Activated CD8-positive, alpha-beta memory T cell treated with anti-CD3 and anti-CD28 coated beads, Interleukin-2, amount 50 U/mL, for 1 hour (primary cell): ENCODE results near the gene ELL.

Experiments used
- DNase-seq: peaks from one replicate; pipeline ENCODE4 v3.0.0-alpha.2; 2020; ENCODE audit errors: extremely low read depth

ELL gene

DNA sequence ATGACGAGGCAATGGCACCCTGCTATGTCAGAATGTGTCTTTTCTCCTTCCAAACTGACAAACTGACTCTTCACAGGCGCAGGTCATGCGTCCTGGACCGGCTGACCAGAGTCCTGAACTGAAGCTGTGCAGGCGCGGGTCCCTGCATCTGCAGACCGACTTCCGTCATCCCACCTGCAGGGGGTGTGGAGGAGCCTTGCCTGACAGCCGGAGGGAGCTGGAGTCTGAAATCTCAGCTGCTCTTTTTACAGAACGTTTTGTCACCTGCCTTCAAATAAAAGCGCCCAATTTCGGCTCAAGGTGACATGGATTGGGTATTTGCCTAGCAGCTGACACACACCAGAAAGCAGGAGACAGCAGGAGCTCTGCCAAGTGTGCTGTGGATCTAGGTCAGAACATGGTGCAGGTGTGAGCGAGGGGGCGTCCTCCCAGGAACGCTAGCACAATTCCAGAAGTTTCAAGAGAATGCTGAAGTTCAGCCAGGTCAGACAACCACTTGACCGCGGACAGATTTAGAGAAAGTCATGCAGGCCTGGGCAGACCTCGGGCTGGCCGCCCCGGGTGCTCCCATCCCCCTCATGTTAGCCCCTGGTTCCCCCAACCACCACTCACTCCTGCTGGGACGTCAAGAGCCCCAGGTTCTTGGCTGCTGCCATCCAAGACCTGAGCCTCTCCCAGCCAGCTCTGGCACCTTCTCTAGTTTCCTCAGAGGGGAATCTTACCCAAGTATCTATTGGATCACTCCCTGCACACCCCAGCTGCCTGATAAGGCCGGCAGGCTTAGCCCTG lies 32.8 kb downstream of the ELL start:
- no peak for DNase-seq

GRCh38 chr19:18488403-18488723 lies 33.5 kb downstream of the ELL start:
- no peak for DNase-seq

GRCh38 chr19:18487576-18488402 lies 34.1 kb downstream of the ELL start:
- no peak for DNase-seq

GRCh38 chr19:18486746-18487145 lies 35.1 kb downstream of the ELL start:
- no peak for DNase-seq

DNA sequence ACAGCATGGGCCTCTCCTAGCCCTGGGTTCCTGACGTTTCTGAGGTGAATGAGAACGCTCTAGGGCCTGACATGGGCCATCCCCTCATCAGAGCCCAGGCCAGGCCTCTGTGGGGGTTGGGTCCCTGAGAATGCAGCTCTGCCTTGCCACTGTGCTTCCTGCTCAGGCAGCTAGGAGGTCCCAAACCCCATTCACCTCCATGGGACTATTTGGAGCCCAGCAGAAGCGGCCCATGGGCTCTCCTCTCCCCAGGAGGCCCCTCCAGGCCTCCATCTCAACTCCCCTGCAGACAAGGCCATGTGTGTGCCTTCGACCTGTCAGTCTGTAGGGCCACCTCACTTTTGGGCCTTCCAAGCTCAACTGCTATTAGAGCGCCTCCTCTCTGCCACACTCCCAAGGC lies 36.9 kb downstream of the ELL start:
- DNase-seq, result no peak

DNA sequence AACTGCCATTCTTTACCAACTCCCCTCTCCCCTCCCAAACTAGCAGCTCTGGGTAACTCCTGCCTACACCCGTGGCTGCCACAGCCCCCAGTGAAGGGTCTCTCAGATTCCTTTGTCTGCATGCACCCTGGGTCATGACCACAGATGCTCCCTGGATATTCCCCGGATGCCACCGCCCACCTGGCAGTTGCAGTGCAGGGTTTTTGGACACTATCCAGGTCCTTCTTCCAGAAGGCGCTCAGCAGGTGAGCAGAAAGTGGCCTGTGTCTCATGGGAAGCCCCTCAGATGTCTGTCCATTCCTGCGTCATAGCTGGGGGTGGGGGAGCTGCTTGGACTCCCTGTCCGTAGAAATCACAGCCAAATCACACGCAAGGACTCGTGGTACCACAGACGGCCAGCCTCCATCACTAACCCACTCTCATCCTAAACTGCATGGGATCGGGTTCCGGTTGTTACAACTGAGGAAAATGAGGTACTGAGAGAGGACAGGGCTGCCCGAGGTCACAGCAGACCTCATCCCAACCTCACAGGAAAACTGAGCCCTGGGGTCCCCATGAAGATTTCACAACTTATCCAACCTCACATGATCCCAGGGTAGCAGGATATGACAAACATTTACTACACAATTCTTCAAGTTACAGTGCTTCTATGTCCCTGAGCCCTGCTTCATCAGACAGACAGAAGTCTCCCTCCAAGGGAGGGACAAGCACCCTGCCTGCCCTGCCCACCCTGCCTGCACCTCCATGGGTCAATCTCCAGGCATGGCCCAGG lies 38.6 kb downstream of the ELL start:
- DNase-seq, result no peak

GRCh38 chr19:18481505-18482222 lies 40.2 kb downstream of the ELL start:
- no peak for DNase-seq

- DNase-seq, result no peak
Measured at GRCh38 chr19:18480006-18480691, 41.7 kb downstream of the ELL start.

- DNase-seq, result no peak
Measured at GRCh38 chr19:18478545-18479311, 43.1 kb downstream of the ELL start.

GRCh38 chr19:18477974-18478373 lies 43.9 kb downstream of the ELL start:
- DNase-seq, result no peak

DNA sequence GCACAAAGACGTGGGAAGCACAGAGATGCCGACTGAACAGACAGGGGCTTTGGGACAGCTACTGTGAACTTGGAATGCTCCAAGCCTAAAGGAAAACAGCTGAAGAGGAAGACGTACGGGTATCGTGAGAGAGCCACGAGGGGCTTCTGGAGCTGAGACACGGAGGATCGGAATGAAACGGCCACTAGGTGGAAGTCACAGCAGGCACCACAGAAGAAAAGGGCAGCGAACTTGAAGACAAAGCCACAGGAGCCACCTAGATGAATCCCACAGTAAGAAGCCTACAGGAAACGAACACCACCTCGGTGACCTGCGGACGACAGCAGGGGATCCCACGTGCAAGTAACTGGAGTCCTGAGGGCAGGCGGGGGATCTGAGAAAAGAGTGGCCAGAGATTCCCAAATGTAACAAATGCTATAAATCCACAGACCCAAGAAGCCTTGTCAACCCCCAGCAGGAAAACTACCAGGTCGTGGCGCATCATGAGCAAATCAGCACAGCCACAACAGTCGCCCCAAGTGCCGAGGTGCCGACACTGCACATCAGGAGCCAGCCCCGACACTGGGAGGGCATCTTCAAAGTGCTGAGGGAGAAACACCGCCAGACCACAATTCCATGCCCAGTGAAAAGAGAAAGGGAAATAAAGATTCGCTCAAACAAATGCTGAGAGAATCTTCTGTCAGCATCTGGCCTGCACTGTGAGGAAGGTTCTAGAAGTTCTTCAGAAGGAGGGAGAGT lies 44.7 kb downstream of the ELL start:
- DNase-seq, result no peak

DNA sequence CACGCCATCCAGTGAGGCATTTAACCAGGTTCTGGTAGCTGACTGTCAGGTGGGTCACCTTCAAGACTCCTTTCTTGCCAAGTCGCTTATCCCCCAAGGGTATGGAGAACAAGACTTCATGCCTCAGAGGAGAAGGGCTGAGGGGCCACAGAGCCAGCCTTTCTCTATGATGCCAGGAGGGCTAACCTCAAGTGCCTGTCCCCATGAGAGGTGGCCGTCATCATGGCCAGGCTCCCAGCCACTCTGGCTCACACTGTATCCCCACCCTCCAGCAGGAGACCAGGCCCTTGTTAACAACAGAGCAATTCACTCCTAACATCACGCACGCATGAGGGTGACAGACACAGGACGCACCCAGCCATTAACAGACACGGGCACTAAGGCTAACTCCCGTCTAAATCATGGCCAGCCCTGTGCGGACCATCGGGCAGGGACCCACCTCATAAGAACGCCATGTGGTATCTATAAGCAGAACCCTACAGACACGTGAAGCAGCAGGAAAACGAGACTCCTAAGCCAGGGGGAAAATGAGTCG lies 45.3 kb downstream of the ELL start:
- no peak for DNase-seq

GRCh38 chr19:18475762-18476331 lies 46.0 kb downstream of the ELL start:
- no peak for DNase-seq

GRCh38 chr19:18475004-18475453 lies 46.8 kb downstream of the ELL start:
- peak; percentile 9 for DNase-seq

DNA sequence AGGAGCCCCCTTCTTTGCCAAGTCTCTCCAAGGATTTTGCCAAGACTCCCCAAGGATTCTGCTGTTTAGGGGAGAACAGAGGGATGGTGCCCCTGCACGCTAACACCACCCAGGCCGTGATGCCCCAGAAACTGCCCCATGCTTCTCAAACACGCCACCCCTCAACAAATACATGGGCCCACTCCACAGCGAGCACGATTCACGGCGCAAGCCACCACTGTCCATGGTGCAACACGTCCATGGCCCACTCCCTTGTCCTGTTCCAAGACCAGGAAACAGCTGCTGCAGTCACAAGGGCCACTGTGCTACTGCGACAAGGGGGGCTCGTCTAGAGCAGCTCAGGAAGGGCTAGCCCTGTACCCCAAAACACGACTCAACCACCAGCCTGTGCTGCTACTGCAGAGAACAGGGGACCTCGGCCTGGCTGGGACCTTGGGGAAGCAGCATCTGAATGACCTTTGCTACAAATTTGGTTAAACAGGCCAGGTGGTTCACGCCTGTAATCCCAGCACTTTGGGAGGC lies 47.4 kb downstream of the ELL start:
- no peak for DNase-seq

GRCh38 chr19:18473706-18474087 lies 48.2 kb downstream of the ELL start:
- DNase-seq, result no peak

DNA sequence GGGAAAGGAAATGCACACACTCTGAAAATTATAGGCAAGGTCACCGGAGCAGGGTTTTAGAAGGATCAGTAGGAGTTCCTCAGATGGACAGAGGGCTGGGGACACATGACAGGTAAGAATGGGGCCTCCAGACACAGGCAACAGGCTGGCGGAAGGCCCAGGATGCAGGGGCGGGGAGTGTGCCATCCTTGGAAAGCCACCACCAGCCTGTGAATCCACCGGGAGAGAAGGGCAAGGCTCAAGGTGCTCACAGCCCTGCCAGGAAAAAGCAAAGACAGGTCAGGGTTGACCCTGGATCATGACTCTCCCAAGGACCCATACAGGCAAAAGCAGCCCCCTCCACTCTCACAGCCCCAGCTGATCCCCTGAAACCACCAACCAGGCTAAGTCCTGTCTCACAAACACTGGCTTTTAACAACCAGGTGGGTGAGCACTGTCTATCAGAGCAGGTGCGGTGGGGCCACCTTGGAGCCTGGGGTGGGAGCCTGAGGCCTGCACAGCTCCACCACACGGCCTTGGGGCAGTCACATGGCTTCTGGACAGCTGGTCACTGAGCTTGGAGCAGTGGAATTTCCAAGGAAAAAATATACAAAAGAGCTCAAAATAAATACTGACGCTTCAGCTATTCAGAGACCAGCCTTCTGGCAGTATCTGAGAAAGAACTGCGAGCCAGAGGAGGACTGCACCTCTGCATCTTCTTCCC lies 48.7 kb downstream of the ELL start:
- DNase-seq, result no peak

DNA sequence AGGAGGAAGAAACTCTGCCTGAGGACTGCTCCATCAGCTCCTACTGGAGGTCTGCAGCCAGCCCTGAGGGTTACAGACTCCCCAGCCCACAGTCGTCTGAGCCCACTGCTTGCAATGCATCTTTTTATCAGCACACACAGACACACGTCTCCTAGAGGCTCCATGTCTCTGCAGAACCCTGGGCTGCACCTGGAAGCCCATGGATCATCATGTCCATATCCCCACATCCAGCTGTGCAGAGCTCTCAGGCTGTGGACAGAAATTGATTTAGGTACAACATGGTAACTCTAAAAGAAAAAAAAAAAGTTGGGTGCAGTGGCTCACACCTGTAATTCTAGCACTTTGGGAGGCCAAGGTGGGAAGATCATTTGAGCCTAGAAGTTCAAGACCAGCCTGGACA lies 51.1 kb downstream of the ELL start:
- no peak for DNase-seq
